GM12878 (cell line): ENCODE measurements around the gene ARHGAP26.

Experiments used
- POLR2AphosphoS5 ChIP-seq: IDR thresholded peaks from 2 replicates; pipeline ENCODE4 v1.6.1; 2011; ENCODE audit warnings: mild to moderate bottlenecking, low read length, inconsistent platforms
- SMAD1 ChIP-seq: fragments of 450-650 bp; IDR thresholded peaks from 2 replicates; pipeline ENCODE4 v1.6.1; 2018; ENCODE audit warnings: mild to moderate bottlenecking, low read depth; ENCODE audit not compliant: partially characterized antibody

DNA sequence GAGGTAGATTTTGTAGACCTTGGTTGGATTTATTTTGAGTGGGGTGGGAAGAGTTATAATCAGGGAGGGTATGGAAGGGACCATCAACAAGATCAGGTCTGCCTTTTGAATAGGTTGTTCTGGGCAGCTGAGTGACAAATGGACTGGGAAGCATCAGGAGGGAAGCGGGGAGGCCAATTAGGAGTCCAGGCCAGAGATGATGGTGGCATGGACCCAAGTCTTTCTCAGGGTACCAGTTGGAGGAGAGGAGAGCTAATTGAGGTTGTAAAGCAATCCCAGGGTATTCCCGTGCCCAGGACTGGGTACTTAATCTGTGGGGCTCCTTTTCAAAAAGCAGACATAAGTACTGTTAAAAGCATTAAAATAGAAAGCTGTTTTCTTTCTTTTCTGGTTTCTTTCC, 88.9 kb downstream of the ARHGAP26 start:
- TF ChIP-seq POLR2AphosphoS5: no peak
- TF ChIP-seq SMAD1: no peak
